ENCODE data around the gene OR2M7. TPM values are rescaled to one million over a fixed set of nuclear protein-coding genes. Genes with fewer than 3 reads are reported as not detected.

The OR2M7 gene
- total and polyA plus RNA-seq, 2 of the 8 experiments (the other 6 are each of a cell fraction or from before 2014, with no cell fraction given): not detected

- POLR2A ChIA-PET (ENCODE audit: partially characterized antibody): no interaction called here
- Histone ChIP-seq H3K23me2 (ENCODE audit: low read depth, low read length) (no peaks in the 10 kb centered on the region), H4K5ac (ENCODE audit: insufficient read length, low read depth, low read length) (no peak within 1 kb of the TSS), H2AK5ac (ENCODE audit: low read depth, low read length) (no peak within 1 kb of the TSS), H3K4me3 (ENCODE audit: extremely low read depth in 1 of 4, insufficient read depth in 2 of 4, low read depth in 3 of 4, low read length in 4 of 4) (no peak within 1 kb of the TSS), H3K56ac (replicated peaks; ENCODE audit: insufficient read length, low read depth, low read length) (no peak within 1 kb of the TSS), H4K91ac (replicated peaks; ENCODE audit: insufficient read length, low read length) (no peak within 1 kb of the TSS), H3K9me3 (ENCODE audit: insufficient read depth in 2 of 2, low read depth in 1 of 2, low read length in 1 of 2) (peaks cover 44 to 57% of the 10 kb centered on the region in 2 experiments), H3K4ac (replicated peaks; ENCODE audit: insufficient read length, low read depth, low read length) (no peak within 1 kb of the TSS), H2BK5ac (ENCODE audit: low read depth, low read length) (no peak within 1 kb of the TSS), H3K36me3 (ENCODE audit: control insufficient read depth in 2 of 4, insufficient read depth in 4 of 4, low read length in 3 of 4) (no peaks in the 10 kb centered on the region), H2BK20ac (ENCODE audit: low read length) (no peak within 1 kb of the TSS), H2BK12ac (ENCODE audit: low read depth, low read length) (no peak within 1 kb of the TSS), H3K79me1 (ENCODE audit: low read depth, low read length) (no peaks in the 10 kb centered on the region), H3K18ac (ENCODE audit: extremely low read depth, low read length) (no peak within 1 kb of the TSS), H3K23ac (ENCODE audit: insufficient read length) (no peak within 1 kb of the TSS), H3K14ac (ENCODE audit: insufficient read length) (no peak within 1 kb of the TSS), H3K4me1 (replicated peaks in 1 of 4; ENCODE audit: control insufficient read depth in 3 of 4, insufficient read depth in 4 of 4, low read length in 3 of 4) (no peaks in the 10 kb centered on the region), H3K27me3 (replicated peaks in 1 of 4; ENCODE audit: control insufficient read depth in 3 of 4, extremely low read depth in 1 of 4, insufficient read depth in 3 of 4, low read length in 3 of 4) (no peaks in the 10 kb centered on the region; a peak in 1 of 7 replicates), H4K8ac (ENCODE audit: extremely low read depth, insufficient read depth, low read length) (no peak within 1 kb of the TSS), H3K79me2 (ENCODE audit: control insufficient read depth in 1 of 2, insufficient read depth in 2 of 2, low read length in 2 of 2) (no peaks in the 10 kb centered on the region), H2BK120ac (replicated peaks; ENCODE audit: low read depth, low read length) (no peak within 1 kb of the TSS), H2BK15ac (ENCODE audit: low read length) (no peak within 1 kb of the TSS), H3K9ac (replicated peaks in 1 of 4; ENCODE audit: extremely low read depth in 1 of 4, low read depth in 3 of 4, low read length in 3 of 4) (no peak within 1 kb of the TSS), H4K20me1 (replicated peaks in 1 of 2; ENCODE audit: control insufficient read depth in 1 of 2, insufficient read depth in 2 of 2, low read length in 2 of 2) (no peaks in the 10 kb centered on the region), H2AFZ (ENCODE audit: low read length) (no peak within 1 kb of the TSS), H3K27ac (ENCODE audit: low read depth, low read length) (no peak within 1 kb of the TSS), H3K4me2 (ENCODE audit: insufficient read depth in 1 of 2, low read depth in 2 of 2, low read length in 2 of 2) (no peak within 1 kb of the TSS)
- DNase-seq (ENCODE audit: low read depth in 1 of 2, low spot score in 2 of 2) (no peak), FAIRE-seq (no peak)
- CTCF ChIA-PET (ENCODE audit: partially characterized antibody): no interaction called here
- WGBS, 2 experiments (ENCODE audit: extremely low coverage in 1 of 2, insufficient coverage in 1 of 2, insufficient read length in 1 of 2, insufficient replicate concordance in 2 of 2, low coverage in 1 of 2, low lambda C conversion rate in 2 of 2, missing lambda C conversion rate in 1 of 2): 83% methylated on average over 4 of the region's 4 CpGs; no CpG with 5 or more reads in 1 of the 2 experiments
- TF ChIP-seq ATF2 (IDR thresholded peaks at IDR 0.05; ENCODE audit: low read length): no peak
- TF ChIP-seq BCL11A (IDR thresholded peaks at IDR 0.05; ENCODE audit: low read depth in 2 of 2, low read length in 2 of 2): no peak
- no peak for TF ChIP-seq CHD1 (IDR thresholded peaks at IDR 0.05; ENCODE audit: low read depth, low read length)
- no peak for TF ChIP-seq HDAC6 (IDR thresholded peaks at IDR 0.05; ENCODE audit: low read depth, low read length)
- TF ChIP-seq SP2 (IDR thresholded peaks at IDR 0.05; ENCODE audit: low read length): no peak
- no peak for TF ChIP-seq SP1 (IDR thresholded peaks at IDR 0.05; ENCODE audit: low read depth, low read length)
- TF ChIP-seq NRF1 (IDR thresholded peaks at IDR 0.05; ENCODE audit: low read depth, low read length): no peak
- no peak for TF ChIP-seq JUN (IDR thresholded peaks at IDR 0.05; ENCODE audit: low read depth, low read length)
- TF ChIP-seq CHD2 (IDR thresholded peaks at IDR 0.05; ENCODE audit: low read length): no peak
- no peak for TF ChIP-seq PHF8 (conservative IDR thresholded peaks at IDR 0.05; ENCODE audit: low read depth, low read length)
- no peak for TF ChIP-seq CEBPB (IDR thresholded peaks at IDR 0.05; ENCODE audit: low read depth, low read length)
Observed at GRCh38 chr1:248348475-248348874, 24.1 kb upstream of the OR2M7 start, which contains the start of gene OR14C36. OR14C36 (plus strand) TSS chr1:248348775; CDS start chr1:248348775, 0 bp downstream.
